GM12874 (cell line): ENCODE data around the gene FTHL17.

Experiments
- CTCF ChIP-seq: IDR thresholded peaks from 2 replicates; pipeline ENCODE4 v1.5.1; 2011; ENCODE audit warnings: low read depth, mild to moderate bottlenecking, control low read depth, low read length, moderate library complexity; ENCODE audit not compliant: insufficient read depth

The FTHL17 gene

GRCh38 chrX:31070057-31070468 is 1.8 kb downstream of the FTHL17 start:
- no peak for TF ChIP-seq CTCF

GRCh38 chrX:31063114-31063513 is 8.7 kb downstream of the FTHL17 start:
- no peak for TF ChIP-seq CTCF

GRCh38 chrX:31061091-31061490 is 10.8 kb downstream of the FTHL17 start:
- TF ChIP-seq CTCF = no peak

- no peak for TF ChIP-seq CTCF
These were observed 11.8 kb downstream of the FTHL17 start for GRCh38 chrX:31060016-31060415.

GRCh38 chrX:31058284-31058683 is 13.6 kb downstream of the FTHL17 start:
- TF ChIP-seq CTCF = no peak

- TF ChIP-seq CTCF = no peak
These were observed 14.2 kb downstream of the FTHL17 start for GRCh38 chrX:31057691-31058090.

GRCh38 chrX:31057291-31057690 is 14.6 kb downstream of the FTHL17 start:
- TF ChIP-seq CTCF = no peak

- no peak for TF ChIP-seq CTCF
These were observed 18.2 kb downstream of the FTHL17 start for GRCh38 chrX:31053621-31054020.
